K562 (cell line): ENCODE data around the gene ANKRD65. TPM values are rescaled to one million over a fixed set of nuclear protein-coding genes. Genes with fewer than 3 reads are reported as not detected.
A peak's percentile ranks its signal among the peaks of the same experiment; 100 is the strongest.

ENCODE experiments used
- ATF7 ChIP-seq: fragments of 450-650 bp; IDR thresholded peaks from 2 replicates; pipeline ENCODE4 v1.7.1; 2014; ENCODE audit warnings: mild to moderate bottlenecking, moderate library complexity
- BRD9 ChIP-seq: fragments of 450-650 bp; IDR thresholded peaks from 2 replicates; pipeline ENCODE4 v1.6.1; 2018; ENCODE audit warnings: low read depth; ENCODE audit not compliant: partially characterized antibody
- CREB1 ChIP-seq, 2 experiments: sonication (generic) in 1 of 2; formaldehyde crosslinking in 1 of 2; IDR thresholded peaks; 2 replicates each; pipeline versions ENCODE4 v1.6.1 to v1.8.0; 2012 to 2022; ENCODE audit warnings: inconsistent platforms in 1 of 2, mild to moderate bottlenecking in 1 of 2, missing genetic modification reagents in 1 of 2, moderate library complexity in 1 of 2
- CREB3 ChIP-seq: fragments of 450-650 bp; conservative IDR thresholded peaks from 2 replicates; pipeline ENCODE4 v1.6.1; 2016; ENCODE audit warnings: missing genetic modification characterization, low read depth, mild to moderate bottlenecking, missing compliant biosample characterization, moderate library complexity
- EP400 ChIP-seq: fragments of 450-650 bp; IDR thresholded peaks from 2 replicates; pipeline ENCODE4 v1.6.1; 2017; ENCODE audit warnings: antibody characterized with exemption, mild to moderate bottlenecking, moderate library complexity
- FOXJ3 ChIP-seq: sonication (generic); formaldehyde crosslinking; IDR thresholded peaks from 2 replicates; pipeline ENCODE4 v1.4.0; 2020; ENCODE audit warnings: mild to moderate bottlenecking, missing genetic modification reagents
- MAFG ChIP-seq: fragments of 450-650 bp; conservative IDR thresholded peaks from 2 replicates; pipeline ENCODE4 v1.6.1; 2016; ENCODE audit warnings: missing genetic modification characterization, missing compliant biosample characterization
- MTA2 ChIP-seq: fragments of 450-650 bp; IDR thresholded peaks from 2 replicates; pipeline ENCODE4 v1.6.1; 2016; ENCODE audit warnings: low read depth
- SIRT6 ChIP-seq: IDR thresholded peaks from one replicate; pipeline ENCODE4 v1.6.1; 2012; ENCODE audit warnings: low read depth, mild to moderate bottlenecking, control low read depth, inconsistent platforms, low read length, moderate library complexity
- TFAP4 ChIP-seq: sonication (generic); formaldehyde crosslinking; IDR thresholded peaks from 2 replicates; pipeline ENCODE4 v1.8.0; 2022; ENCODE audit warnings: missing genetic modification reagents, mild to moderate bottlenecking, moderate library complexity, borderline replicate concordance
- TSC22D4 ChIP-seq: fragments of 450-650 bp; IDR thresholded peaks from 2 replicates; pipeline ENCODE4 v1.6.1; 2016; ENCODE audit warnings: missing genetic modification characterization, missing biosample characterization, control low read depth
- ZNF121 ChIP-seq: sonication (generic); formaldehyde crosslinking; conservative IDR thresholded peaks from 2 replicates; pipeline ENCODE4 v1.8.0; 2022; ENCODE audit warnings: missing genetic modification reagents
- ZNF124 ChIP-seq: sonication (generic); formaldehyde crosslinking; IDR thresholded peaks from 2 replicates; pipeline ENCODE4 v1.8.1; 2022; ENCODE audit warnings: missing genetic modification reagents
- ZNF263 ChIP-seq: sonication (generic); formaldehyde crosslinking; IDR thresholded peaks from 2 replicates; pipeline ENCODE4 v1.8.0; 2022; ENCODE audit warnings: mild to moderate bottlenecking, missing genetic modification reagents, borderline replicate concordance
- ZSCAN29 ChIP-seq: fragments of 450-650 bp; IDR thresholded peaks from 2 replicates; pipeline ENCODE4 v1.6.1; 2017
- polyA plus RNA-seq, 8 experiments: library from polyadenylated mRNA; depleted of rRNA in 4 of 8; stranded (reverse) in 5 of 8; unstranded in 3 of 8; fragments of >200 nt; fragmentation: Nextera tagmentation in 2 of 8; fragmentation: Illumina TruSeq in 1 of 8; extraction: Ambion mirVana in 2 of 8; extraction: Trizol in 1 of 8; gene quantifications; 2 replicates each; pipeline versions ENCODE4 v1.2.1 to v1.2.3, GENCODE V29; 2011 to 2014; ENCODE audit warnings: inconsistent platforms in 1 of 8, missing spikeins in 1 of 8
- total RNA-seq, 7 experiments: library from RNA; depleted of rRNA in 6 of 7; stranded (reverse); fragments of >200 nt in 6 of 7; fragmentation: Illumina TruSeq in 2 of 7; extraction: Trizol in 2 of 7; gene quantifications; 2 replicates each; pipeline versions ENCODE4 v1.2.1 to v1.2.3, GENCODE V29; 2011 to 2021; ENCODE audit warnings: low replicate concordance in 1 of 7
- TF ChIP-seq, protein P1 (sequence below): sonication (generic); formaldehyde crosslinking; IDR thresholded peaks from 2 replicates; pipeline ENCODE4 v1.8.1; 2022; ENCODE audit warnings: missing genetic modification reagents
- TF ChIP-seq, protein P2 (sequence below): fragments of 250-450 bp; sonication (Bioruptor Pico); IDR thresholded peaks from 2 replicates; pipeline ENCODE4 v1.4.0; 2020; ENCODE audit warnings: borderline replicate concordance
- TF ChIP-seq, protein P3 (sequence below): fragments of 250-450 bp; sonication (Bioruptor Pico); IDR thresholded peaks from 2 replicates; pipeline ENCODE4 v1.8.0; 2021; ENCODE audit warnings: mild to moderate bottlenecking, moderate library complexity
- TF ChIP-seq, protein P4 (sequence below): fragments of 250-450 bp; sonication (Bioruptor Pico); IDR thresholded peaks from 2 replicates; pipeline ENCODE4 v1.8.0; 2021; ENCODE audit warnings: moderate library complexity, mild to moderate bottlenecking, inconsistent platforms

ANKRD65 gene
- total and polyA plus RNA-seq, 9 of the 15 experiments (the other 6 are each of a cell fraction or from before 2014, with no cell fraction given): not detected

- TF ChIP-seq ZNF263 (CRISPR knock-in tag): no peak
- TF ChIP-seq MTA2: no peak
- TF ChIP-seq FOXJ3 (CRISPR knock-in tag): no peak
- TF ChIP-seq, protein P1, sequence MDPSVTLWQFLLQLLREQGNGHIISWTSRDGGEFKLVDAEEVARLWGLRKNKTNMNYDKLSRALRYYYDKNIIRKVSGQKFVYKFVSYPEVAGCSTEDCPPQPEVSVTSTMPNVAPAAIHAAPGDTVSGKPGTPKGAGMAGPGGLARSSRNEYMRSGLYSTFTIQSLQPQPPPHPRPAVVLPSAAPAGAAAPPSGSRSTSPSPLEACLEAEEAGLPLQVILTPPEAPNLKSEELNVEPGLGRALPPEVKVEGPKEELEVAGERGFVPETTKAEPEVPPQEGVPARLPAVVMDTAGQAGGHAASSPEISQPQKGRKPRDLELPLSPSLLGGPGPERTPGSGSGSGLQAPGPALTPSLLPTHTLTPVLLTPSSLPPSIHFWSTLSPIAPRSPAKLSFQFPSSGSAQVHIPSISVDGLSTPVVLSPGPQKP (CRISPR knock-in tag): no peak
- TF ChIP-seq MAFG (tag): no peak
- TF ChIP-seq, protein P2, sequence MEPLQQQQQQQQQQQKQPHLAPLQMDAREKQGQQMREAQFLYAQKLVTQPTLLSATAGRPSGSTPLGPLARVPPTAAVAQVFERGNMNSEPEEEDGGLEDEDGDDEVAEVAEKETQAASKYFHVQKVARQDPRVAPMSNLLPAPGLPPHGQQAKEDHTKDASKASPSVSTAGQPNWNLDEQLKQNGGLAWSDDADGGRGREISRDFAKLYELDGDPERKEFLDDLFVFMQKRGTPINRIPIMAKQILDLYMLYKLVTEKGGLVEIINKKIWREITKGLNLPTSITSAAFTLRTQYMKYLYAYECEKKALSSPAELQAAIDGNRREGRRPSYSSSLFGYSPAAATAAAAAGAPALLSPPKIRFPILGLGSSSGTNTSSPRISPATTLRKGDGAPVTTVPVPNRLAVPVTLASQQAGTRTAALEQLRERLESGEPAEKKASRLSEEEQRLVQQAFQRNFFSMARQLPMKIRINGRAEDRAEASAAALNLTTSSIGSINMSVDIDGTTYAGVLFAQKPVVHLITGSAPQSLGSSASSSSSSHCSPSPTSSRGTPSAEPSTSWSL (CRISPR knock-in tag): no peak
- no peak for TF ChIP-seq BRD9
- no peak for TF ChIP-seq CREB3
- TF ChIP-seq ZNF124 (CRISPR knock-in tag): no peak
- no peak for TF ChIP-seq SIRT6
- no peak for TF ChIP-seq CREB1 (IDR thresholded peaks at IDR 0.05)
- peak; percentile 22; the same call in 1 of the 2 replicates for TF ChIP-seq CREB1 (CRISPR knock-in tag; IDR thresholded peaks at IDR 0.05)
- TF ChIP-seq EP400: no peak
- no peak for TF ChIP-seq ZSCAN29
- peak; percentile 74; the same call in 1 of the 2 replicates for TF ChIP-seq TFAP4
- no peak for TF ChIP-seq TSC22D4 (tag)
- 0 out of 2 replicates have a peak, but pooled peaks have one; percentile 18 for TF ChIP-seq ATF7
- TF ChIP-seq, protein P3, sequence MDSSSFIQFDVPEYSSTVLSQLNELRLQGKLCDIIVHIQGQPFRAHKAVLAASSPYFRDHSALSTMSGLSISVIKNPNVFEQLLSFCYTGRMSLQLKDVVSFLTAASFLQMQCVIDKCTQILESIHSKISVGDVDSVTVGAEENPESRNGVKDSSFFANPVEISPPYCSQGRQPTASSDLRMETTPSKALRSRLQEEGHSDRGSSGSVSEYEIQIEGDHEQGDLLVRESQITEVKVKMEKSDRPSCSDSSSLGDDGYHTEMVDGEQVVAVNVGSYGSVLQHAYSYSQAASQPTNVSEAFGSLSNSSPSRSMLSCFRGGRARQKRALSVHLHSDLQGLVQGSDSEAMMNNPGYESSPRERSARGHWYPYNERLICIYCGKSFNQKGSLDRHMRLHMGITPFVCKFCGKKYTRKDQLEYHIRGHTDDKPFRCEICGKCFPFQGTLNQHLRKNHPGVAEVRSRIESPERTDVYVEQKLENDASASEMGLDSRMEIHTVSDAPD (CRISPR knock-in tag): no peak
- TF ChIP-seq ZNF121 (CRISPR knock-in tag): no peak
- TF ChIP-seq, protein P4, sequence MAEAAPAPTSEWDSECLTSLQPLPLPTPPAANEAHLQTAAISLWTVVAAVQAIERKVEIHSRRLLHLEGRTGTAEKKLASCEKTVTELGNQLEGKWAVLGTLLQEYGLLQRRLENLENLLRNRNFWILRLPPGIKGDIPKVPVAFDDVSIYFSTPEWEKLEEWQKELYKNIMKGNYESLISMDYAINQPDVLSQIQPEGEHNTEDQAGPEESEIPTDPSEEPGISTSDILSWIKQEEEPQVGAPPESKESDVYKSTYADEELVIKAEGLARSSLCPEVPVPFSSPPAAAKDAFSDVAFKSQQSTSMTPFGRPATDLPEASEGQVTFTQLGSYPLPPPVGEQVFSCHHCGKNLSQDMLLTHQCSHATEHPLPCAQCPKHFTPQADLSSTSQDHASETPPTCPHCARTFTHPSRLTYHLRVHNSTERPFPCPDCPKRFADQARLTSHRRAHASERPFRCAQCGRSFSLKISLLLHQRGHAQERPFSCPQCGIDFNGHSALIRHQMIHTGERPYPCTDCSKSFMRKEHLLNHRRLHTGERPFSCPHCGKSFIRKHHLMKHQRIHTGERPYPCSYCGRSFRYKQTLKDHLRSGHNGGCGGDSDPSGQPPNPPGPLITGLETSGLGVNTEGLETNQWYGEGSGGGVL (CRISPR knock-in tag): no peak
These were observed 49.0 kb downstream of the ANKRD65 start (continued) for GRCh38 chr1:1371746-1372711.
